AG09309 (cell line): ENCODE results near the gene IQSEC3.
"Not testable (repeated sequence)": the region's sequence is repeated elsewhere in the genome, so short reads cannot be mapped to it uniquely, and the experiment has no call there.

Experiments used
- DNase-seq: peaks from one replicate; pipeline ENCODE4 v3.0.0-alpha.2; 2010; ENCODE audit warnings: low read depth
- H3K4me3 ChIP-seq: 2 replicates; pipeline ENCODE4 v1.5.1; 2011; ENCODE audit warnings: mild to moderate bottlenecking, low read depth, low read length, moderate library complexity; ENCODE audit not compliant: control insufficient read depth
- CTCF ChIP-seq: IDR thresholded peaks from 2 replicates; pipeline ENCODE4 v1.5.1; 2011; ENCODE audit warnings: mild to moderate bottlenecking, low read depth, low read length, inconsistent platforms; ENCODE audit not compliant: insufficient read depth, control insufficient read depth; ENCODE audit errors: missing control alignments

The IQSEC3 gene

DNA sequence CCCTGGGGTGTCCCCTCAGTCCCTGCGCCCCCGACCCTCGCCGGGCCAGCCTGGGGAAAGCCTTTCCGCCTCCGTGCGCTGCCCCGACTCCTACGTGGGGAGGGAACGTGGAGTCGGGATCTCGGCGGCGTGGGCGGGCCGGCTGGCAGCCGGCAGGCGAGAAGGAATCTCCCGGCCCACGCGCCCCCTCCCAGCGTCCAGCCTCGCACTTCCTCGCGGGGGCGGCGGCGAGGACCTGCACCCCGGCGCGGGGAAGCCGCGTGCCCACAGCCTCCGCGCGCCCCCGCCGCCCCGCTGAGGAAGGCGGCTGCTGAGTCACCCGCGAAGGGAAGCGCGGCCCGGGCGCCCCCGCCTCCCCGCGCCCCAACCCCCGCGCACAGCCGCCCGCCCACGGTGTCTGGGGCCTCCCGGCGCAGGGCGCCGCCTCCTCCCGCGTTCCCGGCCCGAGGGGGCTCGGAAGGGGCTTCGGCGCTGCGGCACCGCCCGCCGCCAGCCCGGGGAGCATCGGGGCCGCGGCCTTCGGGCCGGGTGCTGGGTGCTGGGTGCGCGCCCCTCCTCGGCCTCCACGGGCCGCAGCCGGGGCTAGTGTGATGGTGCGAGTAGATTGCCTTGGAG lies 11.3 kb downstream of the IQSEC3 start:
- H3K4me3 ChIP-seq, DNase-seq: not testable (repeated sequence)

- TF ChIP-seq CTCF = no peak
- DNase-seq = no peak
- no peak overlapping the region for H3K4me3 ChIP-seq
These were observed 12.4 kb downstream of the IQSEC3 start for GRCh38 chr12:78981-79380.

GRCh38 chr12:80681-81190 lies 14.2 kb downstream of the IQSEC3 start:
- H3K4me3 ChIP-seq = no peak overlapping the region
- no peak for TF ChIP-seq CTCF
- no peak for DNase-seq

DNA sequence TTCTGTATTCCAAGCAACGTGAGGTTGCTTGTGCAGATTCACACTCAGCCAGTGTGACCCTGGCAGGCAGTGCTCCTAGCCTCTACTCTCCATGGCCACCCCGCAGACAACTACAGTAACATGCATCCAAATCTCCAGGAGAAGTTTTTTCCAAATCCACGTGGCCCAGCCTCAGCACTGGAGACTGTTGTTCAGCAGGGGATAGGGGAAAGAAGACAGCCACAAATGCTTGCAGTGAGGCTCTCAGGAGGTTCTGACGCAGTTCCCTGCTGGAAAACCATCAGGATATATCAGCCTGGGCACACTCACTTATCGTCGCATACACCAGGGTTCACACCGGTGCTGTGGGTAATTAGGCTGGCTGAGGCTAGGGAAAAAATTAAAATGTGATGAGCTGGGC lies 16.2 kb downstream of the IQSEC3 start:
- no peak for DNase-seq
- TF ChIP-seq CTCF = no peak
- H3K4me3 ChIP-seq = no peak overlapping the region

- no peak for DNase-seq
- TF ChIP-seq CTCF = no peak
- no peak overlapping the region for H3K4me3 ChIP-seq
These were observed 17.5 kb downstream of the IQSEC3 start for GRCh38 chr12:84056-84455.

DNA sequence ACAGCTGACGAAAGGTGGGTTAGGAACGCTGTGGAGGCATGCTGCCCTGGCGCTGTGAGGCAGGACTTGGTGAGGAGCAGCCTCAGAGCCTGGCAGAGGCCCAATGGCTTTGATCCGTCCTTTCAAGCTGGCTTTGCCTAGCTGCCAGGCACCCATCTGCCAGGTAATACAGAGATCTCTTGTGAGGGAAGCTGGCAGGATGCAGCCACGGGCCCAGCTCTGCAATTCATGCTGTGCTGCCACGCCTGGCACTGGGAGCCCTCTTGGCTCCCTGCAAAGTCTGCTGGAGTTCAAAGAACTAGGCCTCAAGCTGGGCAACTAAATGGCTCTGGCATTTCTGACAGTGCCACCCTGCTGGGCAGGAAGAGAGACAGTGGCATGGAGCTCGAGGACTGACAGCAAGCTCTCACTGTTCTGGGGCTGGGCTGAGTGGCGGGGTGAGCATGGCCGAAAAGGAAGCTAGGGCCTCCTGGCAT lies 18.7 kb downstream of the IQSEC3 start:
- no peak for TF ChIP-seq CTCF
- DNase-seq = no peak
- H3K4me3 ChIP-seq = no peak overlapping the region

DNA sequence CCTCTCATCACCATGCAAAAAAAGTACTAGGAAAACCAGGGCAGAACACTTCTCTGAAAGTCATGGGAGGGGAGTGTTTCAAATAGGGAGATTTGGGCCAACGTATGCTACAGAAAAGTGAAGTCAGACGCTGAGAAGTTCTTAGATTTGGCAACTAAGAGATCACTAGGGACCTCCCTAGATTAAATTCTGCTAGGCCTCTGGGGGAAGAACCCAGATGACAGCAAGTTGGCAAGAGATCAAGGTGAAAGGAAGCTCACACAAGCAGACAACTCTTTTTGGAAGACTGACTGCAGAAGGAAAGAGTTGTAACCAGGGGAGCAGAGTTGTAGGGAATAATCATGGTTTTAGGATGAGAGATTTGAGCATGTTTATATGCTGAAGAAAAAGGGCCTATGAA lies 20.7 kb downstream of the IQSEC3 start:
- TF ChIP-seq CTCF = no peak
- H3K4me3 ChIP-seq = no peak overlapping the region
- DNase-seq = no peak
